GM08714 (cell line): ENCODE data around the gene YIF1A.

ENCODE experiments used
- H3K4me3 ChIP-seq: fragments of 200-500 bp; sonication (Bioruptor generic); 2 replicates; pipeline ENCODE4 v1.5.1; 2014; ENCODE audit warnings: mild to moderate bottlenecking, low read length, inconsistent platforms
- ZNF274 ChIP-seq: IDR thresholded peaks from 2 replicates; pipeline ENCODE4 v1.6.1; 2012; ENCODE audit warnings: mild to moderate bottlenecking, low read depth, low read length

Gene YIF1A

DNA sequence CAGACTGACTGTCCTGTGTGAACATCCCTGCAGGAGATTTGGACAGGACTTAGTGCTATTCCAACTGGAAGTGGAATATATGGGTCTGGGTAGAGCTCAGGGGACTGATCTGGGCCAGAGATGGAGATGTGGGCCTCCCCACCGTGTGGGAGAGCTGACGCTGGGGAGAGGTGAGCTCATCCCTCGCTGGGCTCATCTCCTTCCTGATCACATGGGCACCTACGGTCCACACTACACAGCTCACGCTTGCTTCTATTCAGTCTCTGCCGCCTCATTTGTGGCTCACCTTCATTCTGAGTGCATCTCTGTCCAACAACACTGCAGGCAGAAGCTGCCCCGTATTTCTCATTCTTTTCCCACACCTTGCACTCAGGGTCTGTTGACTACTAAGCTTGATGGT is 37.1 kb downstream of the YIF1A start:
- no peak for TF ChIP-seq ZNF274

DNA sequence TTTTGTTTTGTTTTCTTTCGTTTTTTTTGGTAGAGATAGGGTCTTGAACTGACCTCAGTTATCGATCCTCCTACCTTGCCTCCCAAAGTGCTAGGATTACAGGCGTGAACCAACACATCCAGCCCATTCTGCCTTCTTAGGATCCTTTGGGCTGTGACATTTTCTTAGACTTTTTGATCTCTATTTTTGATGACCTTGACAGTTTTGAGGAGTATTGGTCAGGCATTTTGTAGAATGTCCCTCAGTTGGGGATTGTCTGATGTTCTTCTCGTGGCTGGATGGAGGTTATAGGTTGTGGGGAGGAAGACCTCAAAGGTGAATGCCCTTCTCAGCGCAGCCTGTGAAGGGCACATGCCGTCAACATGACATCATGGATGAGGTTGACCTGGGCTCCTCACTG is 40.0 kb downstream of the YIF1A start:
- no peak overlapping the region for H3K4me3 ChIP-seq
- TF ChIP-seq ZNF274: no peak

More for the DNA sequence above, 37.1 kb downstream of the YIF1A start:
- H3K4me3 ChIP-seq: no peak overlapping the region

DNA sequence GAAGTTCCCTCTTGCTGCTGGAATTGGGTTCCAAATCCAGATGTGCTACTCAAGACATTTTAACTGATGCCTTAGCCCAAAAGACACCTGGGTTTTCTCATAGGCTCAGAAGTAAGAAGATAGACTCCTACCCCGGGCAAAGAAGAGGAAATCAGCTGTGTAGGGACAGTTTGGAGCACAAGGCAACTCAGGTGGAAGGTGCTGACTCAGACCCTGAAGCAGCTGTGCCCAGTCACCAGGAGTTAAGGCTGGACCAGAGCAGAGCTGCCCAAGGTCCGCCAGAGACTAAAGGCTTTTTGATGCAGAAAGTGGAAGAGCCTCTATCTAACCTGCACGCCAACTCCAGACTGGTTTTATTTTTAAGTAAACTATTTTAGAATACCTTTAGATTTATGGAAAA is 41.1 kb downstream of the YIF1A start:
- no peak overlapping the region for H3K4me3 ChIP-seq
- no peak for TF ChIP-seq ZNF274

DNA sequence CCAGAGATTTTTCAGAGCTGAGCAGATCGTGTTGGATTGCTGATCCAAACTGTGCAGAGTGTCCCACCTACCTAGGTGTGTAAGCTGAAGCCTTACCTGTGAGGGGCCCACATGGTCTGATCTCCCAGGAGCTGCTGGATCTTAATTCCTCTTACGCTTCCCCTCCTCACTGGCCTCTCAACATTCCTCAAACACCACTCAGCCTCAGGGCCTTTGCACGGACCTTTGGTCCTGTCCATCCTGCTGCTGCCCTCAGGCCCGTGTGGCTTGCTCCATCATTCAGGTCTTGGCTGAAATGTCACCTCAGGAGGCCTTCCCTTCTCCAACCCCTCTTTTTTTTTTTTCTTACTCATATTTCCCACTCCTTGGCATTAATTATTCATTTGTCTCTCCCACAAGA is 41.6 kb downstream of the YIF1A start:
- no peak for TF ChIP-seq ZNF274
- no peak overlapping the region for H3K4me3 ChIP-seq

DNA sequence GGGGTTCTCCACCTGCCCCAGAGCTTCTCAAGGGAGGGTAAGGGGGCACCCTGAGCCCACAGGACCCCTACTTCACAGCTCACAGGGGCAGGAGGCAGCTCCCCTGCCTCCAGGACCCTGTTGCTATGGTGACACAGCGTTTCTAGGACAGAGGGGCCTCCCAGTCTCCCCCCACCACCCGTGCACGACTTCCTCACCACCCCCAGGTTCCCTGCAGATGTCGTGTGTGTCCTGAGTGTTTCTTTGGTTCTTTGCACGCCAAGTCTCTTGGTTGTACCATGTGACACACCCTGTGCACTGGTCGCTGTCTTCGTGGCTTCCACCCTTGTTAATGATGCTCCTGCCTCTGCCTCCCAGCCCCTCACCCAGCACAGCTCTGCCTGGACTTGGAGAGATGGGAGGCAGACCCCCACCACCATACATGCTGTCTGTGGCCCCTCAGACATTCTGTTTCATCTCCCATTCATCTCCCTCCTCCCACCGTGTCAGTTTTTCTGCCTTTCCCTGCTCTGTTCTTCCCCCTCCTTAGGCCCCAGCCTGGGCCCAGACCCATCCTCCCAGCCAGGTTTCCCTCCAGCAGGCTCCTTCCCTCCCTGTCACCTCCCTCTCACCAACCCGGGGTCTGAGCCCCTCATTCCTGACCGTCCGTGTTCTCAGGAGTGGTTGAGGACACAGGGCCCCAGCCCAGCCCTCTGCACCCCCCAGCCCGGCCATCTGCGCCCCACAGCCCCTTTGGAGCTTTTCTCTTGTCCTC is 45.0 kb downstream of the YIF1A start:
- TF ChIP-seq ZNF274: no peak

DNA sequence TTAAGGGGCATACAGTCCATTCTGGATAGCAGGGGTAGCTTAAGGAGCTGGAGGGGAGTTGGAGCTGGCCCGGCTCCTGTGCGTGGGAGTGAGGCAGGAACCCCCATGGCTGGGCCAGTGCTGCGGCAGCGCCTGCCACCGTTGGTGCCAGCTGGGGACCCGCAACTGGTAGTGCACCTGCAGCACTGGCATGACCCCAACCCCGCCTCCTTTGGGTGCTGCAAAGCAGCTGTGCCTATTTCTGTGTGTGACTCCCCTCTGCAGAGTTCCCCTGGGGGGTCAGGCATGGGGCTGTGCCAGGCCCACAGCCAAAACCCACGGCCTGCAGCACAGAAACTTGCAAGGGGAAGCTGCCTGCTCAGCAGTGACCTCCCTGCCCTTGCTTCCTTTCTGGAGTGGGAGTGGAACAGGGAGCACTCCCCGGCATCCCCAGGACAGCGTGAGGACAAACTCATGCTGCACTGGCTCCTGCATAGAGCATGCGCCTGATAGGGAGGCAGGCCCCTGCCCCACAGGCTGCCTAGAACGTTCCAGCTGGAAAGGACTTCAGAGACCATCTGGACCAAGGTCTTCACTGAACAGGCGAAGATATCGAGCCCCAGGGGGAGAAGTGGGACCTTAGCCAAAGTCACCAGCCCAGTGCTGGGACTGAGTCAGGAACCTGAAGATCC is 46.7 kb downstream of the YIF1A start:
- no peak for TF ChIP-seq ZNF274
- H3K4me3 ChIP-seq: no peak overlapping the region

More for the DNA sequence above, 45.0 kb downstream of the YIF1A start:
- H3K4me3 ChIP-seq: no peak overlapping the region

DNA sequence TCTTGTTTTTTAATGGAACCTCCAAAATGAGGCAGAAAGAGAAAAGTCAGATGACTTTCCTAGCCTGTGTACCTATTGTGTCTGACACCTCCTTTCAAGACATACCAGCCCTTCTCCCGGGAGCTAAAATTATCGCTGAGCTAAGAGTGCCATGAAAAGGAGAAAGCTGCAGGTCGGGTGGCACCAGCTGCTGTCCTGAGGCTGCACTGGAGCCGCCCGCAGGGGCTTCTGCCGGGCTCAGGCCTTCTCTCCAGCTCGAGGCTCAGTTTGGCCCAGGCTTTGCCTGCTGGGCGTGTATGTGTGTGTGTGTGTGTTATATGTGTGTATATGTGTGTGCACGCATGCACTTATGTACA is 48.2 kb downstream of the YIF1A start:
- TF ChIP-seq ZNF274: no peak
- H3K4me3 ChIP-seq: no peak overlapping the region

DNA sequence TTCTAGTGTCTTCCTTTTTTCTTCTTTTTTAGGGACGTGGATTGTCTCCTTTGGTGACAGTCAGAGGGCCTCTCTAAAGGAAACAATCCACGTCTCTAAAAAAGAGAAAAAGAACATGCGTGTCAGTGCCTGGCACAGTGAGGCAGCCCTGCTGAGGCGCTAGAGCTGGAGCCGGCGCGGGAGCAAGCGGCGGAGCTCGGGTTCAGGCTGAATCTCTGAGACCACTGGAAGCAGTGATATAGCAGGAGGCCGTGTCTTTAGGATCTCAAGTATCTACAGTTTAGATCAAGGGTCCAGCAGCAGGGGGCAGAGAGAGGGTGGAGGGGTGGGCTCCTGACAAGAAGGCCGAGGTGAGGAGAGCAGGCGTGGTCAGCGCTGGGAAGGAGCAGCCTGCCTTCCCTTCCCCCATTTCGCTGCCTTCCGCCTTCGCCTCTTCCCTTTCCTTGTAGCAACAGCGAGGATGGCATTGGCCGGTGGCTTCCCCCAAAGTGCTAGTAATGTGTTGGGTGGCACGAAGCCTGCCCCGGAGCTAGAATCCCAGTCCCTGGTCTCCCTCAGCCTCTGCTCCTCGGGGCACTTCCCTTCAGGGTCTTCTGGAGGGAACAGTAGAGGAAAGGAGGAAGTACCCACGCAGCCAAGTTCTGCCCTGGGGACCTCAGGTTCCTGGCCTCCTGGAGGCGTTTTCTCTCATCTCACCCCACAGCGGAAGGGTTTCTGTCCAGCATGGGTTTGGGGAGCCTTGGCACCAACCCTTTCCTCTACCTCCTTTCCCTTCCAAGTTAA is 48.8 kb downstream of the YIF1A start:
- no peak for TF ChIP-seq ZNF274

DNA sequence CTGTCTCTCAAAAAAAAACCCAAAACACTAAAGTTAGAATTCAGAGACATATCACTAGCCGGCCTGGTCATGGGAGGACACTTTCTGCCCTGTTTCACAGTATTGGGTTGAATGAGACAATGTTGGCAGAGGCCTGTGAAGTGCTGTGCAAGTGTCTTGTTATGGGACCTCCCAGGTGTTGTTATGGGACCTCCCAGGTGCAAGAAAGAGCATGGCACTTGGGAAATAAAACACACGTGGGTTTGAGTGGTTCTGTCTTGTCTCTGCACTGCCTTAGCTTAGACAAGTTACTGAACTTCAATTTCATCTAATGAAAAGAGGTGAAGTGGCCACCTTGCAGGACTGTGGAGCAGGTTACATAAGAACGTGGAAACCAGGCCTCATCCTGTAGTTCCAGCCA is 49.4 kb downstream of the YIF1A start:
- TF ChIP-seq ZNF274: no peak
- no peak overlapping the region for H3K4me3 ChIP-seq

More for the DNA sequence above, 48.8 kb downstream of the YIF1A start:
- no peak overlapping the region for H3K4me3 ChIP-seq

DNA sequence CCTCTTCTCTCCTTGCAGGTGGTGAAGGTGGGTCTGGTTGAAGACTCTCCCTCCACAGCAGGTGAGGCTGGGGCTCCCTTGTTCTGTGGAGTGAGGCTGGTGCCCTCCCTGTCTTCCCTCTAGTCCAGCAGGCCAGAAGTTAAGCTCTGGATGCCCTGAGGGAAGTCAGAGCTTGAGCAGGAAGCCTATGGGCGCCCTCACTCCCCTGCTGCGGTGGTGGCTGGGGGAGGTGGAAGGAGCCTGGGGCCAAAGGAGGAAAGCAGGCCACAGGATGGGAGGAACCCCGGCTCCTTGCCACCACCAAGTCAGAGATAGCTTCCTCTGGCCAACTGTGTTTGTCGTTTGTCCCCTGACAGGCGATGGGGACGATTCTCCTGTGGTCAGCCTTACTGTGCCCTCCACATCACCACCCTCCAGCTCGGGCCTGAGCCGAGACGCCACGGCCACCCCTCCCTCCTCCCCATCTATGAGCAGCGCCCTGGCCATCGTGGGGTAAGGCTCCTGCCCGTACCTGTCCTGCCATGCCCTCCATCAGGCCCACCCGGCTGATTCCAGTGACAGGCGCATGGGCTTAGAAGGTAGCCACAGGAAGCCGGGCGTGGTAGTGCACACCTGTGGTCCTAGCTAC is 50.0 kb downstream of the YIF1A start:
- no peak for TF ChIP-seq ZNF274
- H3K4me3 ChIP-seq: no peak overlapping the region

DNA sequence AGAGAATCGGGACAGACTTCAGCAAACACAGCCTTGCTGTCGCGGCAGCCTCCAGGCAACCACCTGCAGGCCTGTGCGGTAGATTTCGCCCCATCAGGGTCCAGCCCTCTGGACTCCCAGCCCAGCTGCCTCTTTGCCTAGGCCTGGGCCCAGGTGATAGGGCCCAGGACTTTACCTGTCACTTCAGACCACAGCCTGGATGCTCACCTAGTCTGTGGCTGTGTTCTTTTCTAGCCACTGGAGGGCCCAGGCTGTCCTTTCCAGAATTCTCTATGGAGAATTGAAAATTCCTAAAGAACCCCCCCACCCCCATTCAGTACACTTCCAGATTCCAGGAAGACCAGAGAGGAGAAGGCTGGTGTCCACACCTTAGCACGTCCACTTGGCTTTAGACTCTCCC is 51.1 kb downstream of the YIF1A start:
- TF ChIP-seq ZNF274: no peak
- H3K4me3 ChIP-seq: no peak overlapping the region

DNA sequence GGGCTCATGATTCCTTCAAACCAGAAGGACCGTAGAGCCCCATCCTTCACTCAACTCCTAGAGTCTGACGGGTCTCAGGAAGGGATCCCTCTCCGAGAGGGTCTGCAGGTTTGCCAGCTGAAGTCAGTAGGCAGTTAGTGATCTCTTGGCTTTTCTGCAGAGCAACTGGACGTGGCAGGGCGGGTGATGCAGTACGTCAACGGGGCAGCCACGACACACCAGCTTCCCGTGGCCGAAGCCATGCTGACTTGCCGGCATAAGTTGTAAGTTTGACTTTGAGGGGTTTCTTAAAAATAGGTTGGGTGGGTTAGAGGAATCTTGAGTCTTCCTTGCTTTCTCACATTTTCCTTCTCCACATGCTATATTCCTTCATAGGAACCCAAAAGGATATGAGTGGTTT is 53.8 kb downstream of the YIF1A start:
- TF ChIP-seq ZNF274: no peak
- no peak overlapping the region for H3K4me3 ChIP-seq
